ENCODE data around the gene NRXN3. TPM values are rescaled to one million over a fixed set of nuclear protein-coding genes. Genes with fewer than 3 reads are reported as not detected.

NRXN3 gene
- total and polyA plus RNA-seq, 2 experiments from 2014 or later = 0.69 to 1.5 TPM

DNA sequence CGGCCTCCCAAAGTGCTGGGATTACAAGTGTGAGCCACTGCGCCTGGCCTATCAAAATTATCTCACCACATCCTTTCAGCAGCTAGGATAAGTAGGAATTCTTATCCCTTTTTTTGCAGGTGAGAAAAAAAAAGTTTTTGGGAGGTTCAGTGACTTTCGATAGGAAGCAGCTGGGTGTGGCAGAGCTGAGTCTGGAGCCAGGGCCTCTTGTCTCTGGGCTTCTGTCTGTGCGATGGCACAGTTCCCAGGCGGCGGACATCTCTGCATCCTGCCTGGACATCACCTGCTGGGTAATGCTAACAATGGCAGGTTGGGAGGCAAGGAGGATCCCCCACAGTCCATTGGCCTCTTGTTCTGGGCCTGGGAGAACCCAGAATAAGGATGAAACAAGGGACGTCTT lies 12.5 kb downstream of the NRXN3 start:
- Histone ChIP-seq H3K27me3 (peaks cover 38% of the 10 kb centered on the region), H3K4me1 (ENCODE audit: low read depth) (no peaks in the 10 kb centered on the region), H3K27ac (no peak overlapping the region), H3K4me3 (no peak overlapping the region), H3K9me3 (ENCODE audit: low read depth) (no peaks in the 10 kb centered on the region), H3K36me3 (no peaks in the 10 kb centered on the region)
- DNase-seq (ENCODE audit: low read depth in 1 of 2, low spot score in 1 of 2) = no peak
- TF ChIP-seq, protein P1, sequence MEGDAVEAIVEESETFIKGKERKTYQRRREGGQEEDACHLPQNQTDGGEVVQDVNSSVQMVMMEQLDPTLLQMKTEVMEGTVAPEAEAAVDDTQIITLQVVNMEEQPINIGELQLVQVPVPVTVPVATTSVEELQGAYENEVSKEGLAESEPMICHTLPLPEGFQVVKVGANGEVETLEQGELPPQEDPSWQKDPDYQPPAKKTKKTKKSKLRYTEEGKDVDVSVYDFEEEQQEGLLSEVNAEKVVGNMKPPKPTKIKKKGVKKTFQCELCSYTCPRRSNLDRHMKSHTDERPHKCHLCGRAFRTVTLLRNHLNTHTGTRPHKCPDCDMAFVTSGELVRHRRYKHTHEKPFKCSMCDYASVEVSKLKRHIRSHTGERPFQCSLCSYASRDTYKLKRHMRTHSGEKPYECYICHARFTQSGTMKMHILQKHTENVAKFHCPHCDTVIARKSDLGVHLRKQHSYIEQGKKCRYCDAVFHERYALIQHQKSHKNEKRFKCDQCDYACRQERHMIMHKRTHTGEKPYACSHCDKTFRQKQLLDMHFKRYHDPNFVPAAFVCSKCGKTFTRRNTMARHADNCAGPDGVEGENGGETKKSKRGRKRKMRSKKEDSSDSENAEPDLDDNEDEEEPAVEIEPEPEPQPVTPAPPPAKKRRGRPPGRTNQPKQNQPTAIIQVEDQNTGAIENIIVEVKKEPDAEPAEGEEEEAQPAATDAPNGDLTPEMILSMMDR (IDR thresholded peaks at IDR 0.05; ENCODE audit: low read depth, low read length) = no peak

DNA sequence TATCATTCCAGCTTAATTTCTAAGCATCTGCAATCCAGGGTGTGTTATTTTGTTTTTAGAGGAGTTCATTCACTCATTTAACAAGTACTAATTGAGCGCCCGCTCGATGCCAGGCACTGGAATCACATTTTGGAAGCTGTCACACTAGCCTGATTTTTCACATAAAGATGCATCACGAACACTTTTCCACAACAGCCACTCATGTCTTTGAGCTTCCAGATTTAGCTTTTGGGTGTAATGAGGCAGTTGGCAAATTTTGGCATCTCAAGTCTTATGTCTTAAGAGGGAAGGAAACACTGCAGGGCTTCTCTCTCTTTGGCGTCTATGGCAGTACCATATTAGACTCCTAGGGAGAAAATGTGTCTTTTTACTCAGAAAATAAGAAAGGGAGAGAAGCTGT lies 14.0 kb downstream of the NRXN3 start:
- Histone ChIP-seq H3K27me3 (peaks cover 33% of the 10 kb centered on the region), H3K27ac (no peak overlapping the region), H3K9me3 (ENCODE audit: low read depth) (no peaks in the 10 kb centered on the region), H3K4me3 (no peak overlapping the region), H3K36me3 (no peaks in the 10 kb centered on the region), H3K4me1 (ENCODE audit: low read depth) (no peaks in the 10 kb centered on the region)
- TF ChIP-seq, protein P1 (IDR thresholded peaks at IDR 0.05; ENCODE audit: low read depth, low read length) = no peak
- no peak for DNase-seq (ENCODE audit: low read depth in 1 of 2, low spot score in 1 of 2)

DNA sequence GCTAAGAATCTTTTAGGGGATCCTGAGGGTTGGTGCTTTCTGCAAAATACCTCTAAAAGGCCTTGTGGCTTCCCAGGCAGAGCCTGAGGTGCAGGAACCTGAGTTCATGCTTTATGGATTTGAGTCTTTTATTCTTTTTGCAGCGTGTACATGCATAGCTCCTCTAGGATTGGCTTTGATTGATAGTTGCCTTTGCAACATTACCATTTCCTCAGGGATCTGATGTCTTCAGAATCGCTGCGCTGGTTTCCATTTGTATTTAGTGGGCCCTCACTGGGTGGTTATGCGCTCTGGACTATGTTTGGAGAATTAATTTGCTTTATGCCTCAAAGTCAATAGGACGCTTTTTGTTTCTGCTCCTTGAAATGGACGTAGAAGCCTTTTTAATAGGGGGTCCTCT lies 16.1 kb downstream of the NRXN3 start:
- no peaks in the 10 kb centered on the region for H3K4me1 ChIP-seq (ENCODE audit: low read depth)
- peaks cover 34% of the 10 kb centered on the region for H3K27me3 ChIP-seq
- DNase-seq (ENCODE audit: low read depth in 1 of 2, low spot score in 1 of 2) = no peak
- TF ChIP-seq, protein P1 (IDR thresholded peaks at IDR 0.05; ENCODE audit: low read depth, low read length) = no peak
- H3K9me3 ChIP-seq (ENCODE audit: low read depth) = no peaks in the 10 kb centered on the region
- H3K27ac ChIP-seq = no peak overlapping the region
- no peak overlapping the region for H3K4me3 ChIP-seq
- no peaks in the 10 kb centered on the region for H3K36me3 ChIP-seq

DNA sequence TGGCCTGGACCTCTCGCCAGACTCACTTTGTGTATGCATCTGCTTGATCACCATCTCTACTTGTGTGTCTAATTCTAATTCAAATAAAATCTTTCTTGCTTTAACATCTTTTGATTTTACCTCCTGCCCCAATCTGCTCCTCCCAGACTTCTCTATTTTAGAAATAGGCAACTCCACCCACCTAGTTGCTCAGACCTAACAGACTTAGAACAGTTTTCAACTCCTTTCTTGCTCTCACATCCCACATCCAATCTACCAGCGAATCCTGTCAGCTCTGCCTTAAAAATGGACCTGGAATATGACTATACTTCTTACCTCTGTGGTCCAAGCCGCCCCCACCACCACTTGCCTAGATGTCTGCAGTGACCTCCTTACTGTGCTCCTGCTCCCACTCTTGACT lies 18.7 kb downstream of the NRXN3 start:
- H3K9me3 ChIP-seq (ENCODE audit: low read depth) = no peaks in the 10 kb centered on the region
- no peaks in the 10 kb centered on the region for H3K4me1 ChIP-seq (ENCODE audit: low read depth)
- peaks cover 27% of the 10 kb centered on the region for H3K27me3 ChIP-seq
- H3K36me3 ChIP-seq = no peaks in the 10 kb centered on the region
- DNase-seq (ENCODE audit: low read depth in 1 of 2, low spot score in 1 of 2) = no peak
- H3K4me3 ChIP-seq = no peak overlapping the region
- TF ChIP-seq, protein P1 (IDR thresholded peaks at IDR 0.05; ENCODE audit: low read depth, low read length) = no peak
- no peak overlapping the region for H3K27ac ChIP-seq

DNA sequence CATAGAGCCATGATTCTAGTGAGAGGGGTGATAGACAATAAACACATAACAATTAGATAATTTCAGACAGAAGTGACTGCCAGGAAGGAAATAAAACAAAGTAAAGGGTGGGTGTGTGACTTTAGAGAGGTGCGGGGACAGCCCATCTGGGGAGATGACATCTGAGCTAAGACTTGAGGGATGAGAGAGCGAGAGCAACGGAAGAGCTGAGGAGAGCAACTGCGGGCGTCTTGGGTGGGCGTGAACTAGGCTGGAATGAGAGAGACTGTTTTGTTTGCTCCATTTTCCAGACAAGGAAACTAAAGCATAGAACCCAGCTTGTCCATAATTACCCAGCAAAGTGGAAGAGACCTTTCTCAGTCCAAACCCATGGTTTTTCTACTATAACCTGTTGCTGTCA lies 25.3 kb downstream of the NRXN3 start:
- no peak overlapping the region for H3K4me3 ChIP-seq
- H3K27ac ChIP-seq = no peak overlapping the region
- DNase-seq (ENCODE audit: low read depth in 1 of 2, low spot score in 1 of 2) = no peak
- no peaks in the 10 kb centered on the region for H3K36me3 ChIP-seq
- TF ChIP-seq, protein P1 (IDR thresholded peaks at IDR 0.05; ENCODE audit: low read depth, low read length) = no peak
- no peaks in the 10 kb centered on the region for H3K9me3 ChIP-seq (ENCODE audit: low read depth)
- H3K4me1 ChIP-seq (ENCODE audit: low read depth) = no peaks in the 10 kb centered on the region
- H3K27me3 ChIP-seq = peaks cover 5% of the 10 kb centered on the region

DNA sequence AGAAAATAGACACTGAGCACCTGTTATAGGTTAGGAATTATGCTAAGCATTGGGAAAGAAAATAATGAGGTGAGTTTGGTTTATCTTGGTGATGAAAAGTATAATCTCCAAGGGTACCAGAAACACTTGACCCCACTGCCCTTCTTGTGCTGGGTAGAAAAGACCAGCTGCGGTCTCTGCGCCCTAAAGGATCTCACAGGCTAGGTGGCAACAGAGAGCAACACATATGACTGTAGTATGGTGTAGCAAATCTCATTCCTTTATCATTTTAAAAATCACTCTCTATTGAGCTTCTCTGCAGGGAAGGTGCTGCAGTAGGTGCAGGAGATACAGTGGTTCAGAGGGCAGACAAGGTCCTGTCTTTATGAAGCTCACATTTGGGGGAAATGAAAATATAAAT lies 26.1 kb downstream of the NRXN3 start:
- Histone ChIP-seq H3K4me3 (no peak overlapping the region), H3K27ac (no peak overlapping the region), H3K4me1 (ENCODE audit: low read depth) (no peaks in the 10 kb centered on the region), H3K9me3 (ENCODE audit: low read depth) (no peaks in the 10 kb centered on the region), H3K27me3 (peaks cover 12% of the 10 kb centered on the region), H3K36me3 (no peaks in the 10 kb centered on the region)
- TF ChIP-seq, protein P1 (IDR thresholded peaks at IDR 0.05; ENCODE audit: low read depth, low read length) = no peak
- DNase-seq (ENCODE audit: low read depth in 1 of 2, low spot score in 1 of 2) = no peak

Measured in cardiac muscle cell (in vitro differentiated cells and primary cell).